ENCODE data around the gene MAD2L2. TPM values are rescaled to one million over a fixed set of nuclear protein-coding genes. Genes with fewer than 3 reads are reported as not detected.

Gene MAD2L2
- polyA plus RNA-seq (ENCODE audit: insufficient read length): 35.7 TPM
- long read RNA-seq, donor 1, transcript MAD2L2-207 (9 exons, 1,118 nt): major isoform, 9 of 20 reads
- long read RNA-seq, donor 1, partial matches to known transcripts: 7 of 20 reads
- long read RNA-seq, donor 1, other reads (novel, unspliced or antisense): 0 of 20 reads
- long read RNA-seq, donor 2, transcript MAD2L2-204 (9 exons, 872 nt): major isoform, 11 of 27 reads
- long read RNA-seq, donor 2, transcript MAD2L2-207 (9 exons, 1,118 nt): major isoform, 11 of 27 reads
- long read RNA-seq, donor 2, partial matches to known transcripts: 5 of 27 reads
- long read RNA-seq, donor 2, other reads (novel, unspliced or antisense): 0 of 27 reads
- long read RNA-seq, donor 3, transcript MAD2L2-204 (9 exons, 872 nt): major isoform, 8 of 14 reads
- long read RNA-seq, donor 3, transcript MAD2L2-207 (9 exons, 1,118 nt): minor isoform, 6 of 14 reads
- long read RNA-seq, donor 3, partial matches to known transcripts: 0 of 14 reads
- long read RNA-seq, donor 3, other reads (novel, unspliced or antisense): 0 of 14 reads
- long read RNA-seq, donor 4: 0 reads
- long read RNA-seq, donor 5, transcript MAD2L2-207 (9 exons, 1,118 nt): major isoform, 24 of 42 reads
- long read RNA-seq, donor 5, transcript MAD2L2-204 (9 exons, 872 nt): minor isoform, 11 of 42 reads
- long read RNA-seq, donor 5, partial matches to known transcripts: 0 of 42 reads
- long read RNA-seq, donor 5, other reads (novel, unspliced or antisense): 6 of 42 reads
- long read RNA-seq, donor 6, transcript MAD2L2-207 (9 exons, 1,118 nt): major isoform, 9 of 30 reads
- long read RNA-seq, donor 6, transcript MAD2L2-204 (9 exons, 872 nt): minor isoform, 6 of 30 reads
- long read RNA-seq, donor 6, partial matches to known transcripts: 15 of 30 reads
- long read RNA-seq, donor 6, other reads (novel, unspliced or antisense): 0 of 30 reads
- long read RNA-seq, donor 7, transcript MAD2L2-204 (9 exons, 872 nt): minor isoform, 20 of 50 reads
- long read RNA-seq, donor 7, transcript MAD2L2-207 (9 exons, 1,118 nt): major isoform, 21 of 50 reads
- long read RNA-seq, donor 7, partial matches to known transcripts: 0 of 50 reads
- long read RNA-seq, donor 7, other reads (novel, unspliced or antisense): 7 of 50 reads
- long read RNA-seq, donor 8, transcript MAD2L2-207 (9 exons, 1,118 nt): major isoform, 9 of 14 reads
- long read RNA-seq, donor 8, partial matches to known transcripts: 0 of 14 reads
- long read RNA-seq, donor 8, other reads (novel, unspliced or antisense): 0 of 14 reads

- peak; percentile 81 for DNase-seq
Observed at GRCh38 chr1:11681071-11681771, at the start of gene MAD2L2. TSS of gene MAD2L2 (minus strand) at chr1:11681148. CDS start at chr1:11680601, 547 bp downstream.

GRCh38 chr1:11730429-11730891 lies 49.5 kb upstream of the MAD2L2 start:
- DNase-seq: no peak

GRCh38 chr1:11729498-11730428 lies 48.8 kb upstream of the MAD2L2 start:
- DNase-seq: no peak

- no peak for DNase-seq
Observed at GRCh38 chr1:11729155-11729497, 48.2 kb upstream of the MAD2L2 start.

GRCh38 chr1:11728126-11728806 lies 47.3 kb upstream of the MAD2L2 start:
- DNase-seq: no peak

- no peak for DNase-seq
Observed at GRCh38 chr1:11727119-11727518, 46.2 kb upstream of the MAD2L2 start.

GRCh38 chr1:11725616-11726015 lies 44.7 kb upstream of the MAD2L2 start:
- DNase-seq: no peak

- no peak for DNase-seq
Observed at GRCh38 chr1:11722538-11722937, 41.6 kb upstream of the MAD2L2 start.

GRCh38 chr1:11721311-11721710 lies 40.4 kb upstream of the MAD2L2 start:
- DNase-seq: no peak

- no peak for DNase-seq
Observed at GRCh38 chr1:11720525-11720924, 39.6 kb upstream of the MAD2L2 start.

- DNase-seq: no peak
Observed at GRCh38 chr1:11720033-11720376, 39.1 kb upstream of the MAD2L2 start.

- no peak for DNase-seq
Observed at GRCh38 chr1:11719313-11720032, 38.5 kb upstream of the MAD2L2 start.

GRCh38 chr1:11714831-11715575 lies 34.1 kb upstream of the MAD2L2 start:
- no peak for DNase-seq

- no peak for DNase-seq
Observed at GRCh38 chr1:11713095-11713494, 32.1 kb upstream of the MAD2L2 start.

GRCh38 chr1:11712285-11712684 lies 31.3 kb upstream of the MAD2L2 start:
- DNase-seq: no peak

GRCh38 chr1:11711490-11711889 lies 30.5 kb upstream of the MAD2L2 start:
- no peak for DNase-seq

GRCh38 chr1:11708554-11709350 lies 27.8 kb upstream of the MAD2L2 start:
- DNase-seq: no peak
